Choroid plexus epithelial cell (primary cell): Measurements from ENCODE around the gene APC2.

Experiments
- DNase-seq: peaks from one replicate; pipeline ENCODE4 v3.0.0-alpha.2; 2010; ENCODE audit warnings: low read depth
- H3K4me3 ChIP-seq: 2 replicates; pipeline ENCODE4 v1.5.1; 2011; ENCODE audit warnings: low read depth, mild to moderate bottlenecking, control low read depth, low read length, moderate library complexity
- TF ChIP-seq, protein P1 (sequence below): conservative IDR thresholded peaks from 2 replicates; pipeline ENCODE4 v1.5.1; 2011; ENCODE audit warnings: low read depth, mild to moderate bottlenecking, control low read depth, inconsistent platforms, low read length, moderate library complexity

Gene APC2

DNA sequence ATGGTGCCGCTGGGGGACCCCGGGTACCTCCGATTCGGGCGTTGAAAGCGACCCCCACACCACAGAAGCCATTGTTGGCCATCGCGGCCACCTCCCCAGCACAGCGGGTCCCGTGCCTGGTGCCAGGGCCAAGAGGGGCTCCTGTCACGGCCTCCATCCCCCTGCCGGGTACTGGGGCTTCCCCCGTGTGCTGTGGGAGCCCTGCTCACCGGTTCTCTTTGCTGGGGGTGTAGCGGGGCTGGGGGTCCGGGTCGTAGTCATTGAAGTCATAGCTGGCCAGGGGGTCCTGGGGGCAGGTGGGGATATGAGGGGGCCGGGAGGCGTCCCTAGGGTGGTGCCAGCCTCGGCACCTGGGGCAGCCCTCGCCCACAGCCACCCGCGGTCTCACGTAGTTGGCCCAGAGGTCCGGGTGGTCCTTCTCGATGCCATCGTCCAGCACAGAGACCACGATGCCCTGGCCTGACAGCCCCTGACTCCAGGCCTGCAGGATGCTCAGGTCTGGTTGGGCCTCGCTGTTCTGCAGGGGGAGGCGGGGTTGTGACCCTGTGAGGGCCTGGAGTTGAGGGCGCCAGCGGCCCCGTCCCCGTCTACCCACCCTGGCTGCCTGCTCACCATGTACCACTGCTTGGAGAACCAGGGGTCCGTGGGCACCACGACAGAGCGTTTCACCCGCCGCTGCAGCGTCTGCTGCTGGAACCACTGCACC is 37.8 kb downstream of the APC2 start:
- H3K4me3 ChIP-seq = no peak overlapping the region
- DNase-seq = no peak
- TF ChIP-seq, protein P1, sequence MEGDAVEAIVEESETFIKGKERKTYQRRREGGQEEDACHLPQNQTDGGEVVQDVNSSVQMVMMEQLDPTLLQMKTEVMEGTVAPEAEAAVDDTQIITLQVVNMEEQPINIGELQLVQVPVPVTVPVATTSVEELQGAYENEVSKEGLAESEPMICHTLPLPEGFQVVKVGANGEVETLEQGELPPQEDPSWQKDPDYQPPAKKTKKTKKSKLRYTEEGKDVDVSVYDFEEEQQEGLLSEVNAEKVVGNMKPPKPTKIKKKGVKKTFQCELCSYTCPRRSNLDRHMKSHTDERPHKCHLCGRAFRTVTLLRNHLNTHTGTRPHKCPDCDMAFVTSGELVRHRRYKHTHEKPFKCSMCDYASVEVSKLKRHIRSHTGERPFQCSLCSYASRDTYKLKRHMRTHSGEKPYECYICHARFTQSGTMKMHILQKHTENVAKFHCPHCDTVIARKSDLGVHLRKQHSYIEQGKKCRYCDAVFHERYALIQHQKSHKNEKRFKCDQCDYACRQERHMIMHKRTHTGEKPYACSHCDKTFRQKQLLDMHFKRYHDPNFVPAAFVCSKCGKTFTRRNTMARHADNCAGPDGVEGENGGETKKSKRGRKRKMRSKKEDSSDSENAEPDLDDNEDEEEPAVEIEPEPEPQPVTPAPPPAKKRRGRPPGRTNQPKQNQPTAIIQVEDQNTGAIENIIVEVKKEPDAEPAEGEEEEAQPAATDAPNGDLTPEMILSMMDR = no peak

DNA sequence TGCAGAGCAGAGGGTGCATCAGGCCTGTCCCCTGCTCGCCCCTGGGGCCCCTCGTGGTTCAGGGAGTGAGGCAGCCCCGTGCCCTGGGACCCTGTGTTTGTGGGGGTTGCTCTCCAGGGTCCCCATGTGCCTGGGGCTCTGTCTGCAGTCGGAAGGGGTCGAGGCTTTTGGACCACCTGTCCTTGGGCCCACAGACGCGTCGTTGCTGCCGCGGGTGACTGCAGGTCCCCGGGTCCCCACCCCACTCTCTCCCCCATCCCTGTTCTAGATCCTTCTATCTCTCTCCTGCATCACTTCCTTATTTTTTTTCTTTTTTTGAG is 38.3 kb downstream of the APC2 start:
- TF ChIP-seq, protein P1 = no peak
- H3K4me3 ChIP-seq = no peak overlapping the region
- DNase-seq = no peak

DNA sequence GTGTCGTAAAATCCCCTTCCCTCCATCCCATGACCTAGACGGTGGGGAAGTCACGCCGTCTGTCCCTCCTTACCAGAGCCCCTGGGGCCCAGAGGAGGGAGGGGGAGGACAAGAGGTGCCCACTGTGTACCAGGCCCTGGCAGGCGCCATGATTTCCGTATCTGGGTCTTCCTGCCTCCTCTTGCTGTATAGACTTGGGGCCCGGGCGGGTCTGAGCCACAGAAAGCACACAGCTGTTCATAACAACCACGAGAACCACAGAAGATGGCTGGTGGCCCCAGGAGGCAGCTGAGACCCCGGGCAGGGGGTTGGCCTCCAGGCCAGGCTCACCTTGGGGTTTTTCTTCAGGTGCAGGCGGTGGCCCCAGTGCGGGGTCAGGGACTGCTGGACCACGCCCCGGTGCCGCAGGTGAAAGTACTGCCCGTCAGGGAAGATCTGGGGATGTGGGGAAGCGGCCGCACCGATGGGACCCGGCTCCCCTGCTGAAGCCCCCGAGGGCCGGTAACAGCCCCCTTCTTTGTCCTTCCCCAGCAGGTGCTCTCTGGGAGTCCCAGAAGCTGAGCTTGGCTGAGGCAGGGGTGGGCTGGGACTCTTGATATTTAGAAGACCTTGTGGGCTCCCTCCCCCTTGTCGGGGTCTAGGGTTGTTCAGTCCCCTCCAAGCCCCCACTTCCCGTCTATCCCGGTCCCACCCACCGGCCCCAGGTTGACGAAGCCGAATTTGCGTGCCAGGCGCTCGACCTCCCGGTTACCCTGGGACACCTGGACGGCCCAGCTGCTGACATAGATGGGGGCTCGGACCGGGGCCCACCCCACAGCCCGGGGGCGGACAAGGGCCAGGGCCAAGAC is 39.8 kb downstream of the APC2 start:
- DNase-seq = no peak
- H3K4me3 ChIP-seq = peak overlapping the region; percentile 65
- TF ChIP-seq, protein P1 = no peak

DNA sequence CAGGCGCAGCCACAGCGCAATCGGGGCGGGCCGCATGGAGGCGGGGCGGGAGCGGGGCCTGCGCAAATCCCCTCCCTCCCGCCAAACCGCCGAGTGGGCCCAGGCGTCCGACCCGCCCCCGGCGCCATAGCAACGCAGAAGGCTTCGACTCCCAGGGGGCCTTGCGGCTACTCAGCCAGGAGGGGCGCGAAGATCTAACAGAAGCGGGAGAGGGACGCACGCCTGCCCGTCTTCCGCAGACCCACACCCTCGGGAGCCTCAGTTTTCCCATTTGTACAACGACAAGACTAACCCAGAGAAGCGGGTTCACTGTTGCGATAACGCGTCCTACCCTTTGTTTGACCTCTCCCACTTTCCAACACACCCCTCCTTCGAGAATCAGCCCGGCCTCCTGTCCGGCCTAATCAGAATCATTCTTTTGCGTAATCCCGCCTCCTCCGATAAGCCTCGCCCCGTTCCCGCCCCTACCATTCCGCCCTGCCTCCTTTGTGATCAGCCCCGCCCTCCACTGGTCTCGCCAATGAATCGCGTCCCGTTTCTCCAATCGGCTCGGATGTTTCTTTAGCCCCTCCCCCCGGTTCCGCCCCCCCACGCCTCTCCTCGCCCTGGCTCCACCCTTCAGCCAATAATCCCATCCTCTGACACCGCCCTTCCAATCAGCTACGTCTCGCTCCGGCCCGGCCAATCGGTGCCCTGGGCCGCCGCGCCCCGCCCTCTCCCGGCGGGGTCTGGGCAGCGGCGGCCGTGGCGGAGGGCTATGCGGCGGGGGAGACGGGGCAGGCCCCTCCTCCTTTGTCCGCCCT is 40.6 kb downstream of the APC2 start, which contains the start of gene PCSK4:
PCSK4 (minus strand) TSS at position 40 of the 803 bp plus-strand sequence; CDS start at position 36, 4 bp downstream.
- TF ChIP-seq, protein P1 = no peak
- peak within 1 kb of the TSS; percentile 65 for H3K4me3 ChIP-seq
- peak; percentile 99 for DNase-seq

DNA sequence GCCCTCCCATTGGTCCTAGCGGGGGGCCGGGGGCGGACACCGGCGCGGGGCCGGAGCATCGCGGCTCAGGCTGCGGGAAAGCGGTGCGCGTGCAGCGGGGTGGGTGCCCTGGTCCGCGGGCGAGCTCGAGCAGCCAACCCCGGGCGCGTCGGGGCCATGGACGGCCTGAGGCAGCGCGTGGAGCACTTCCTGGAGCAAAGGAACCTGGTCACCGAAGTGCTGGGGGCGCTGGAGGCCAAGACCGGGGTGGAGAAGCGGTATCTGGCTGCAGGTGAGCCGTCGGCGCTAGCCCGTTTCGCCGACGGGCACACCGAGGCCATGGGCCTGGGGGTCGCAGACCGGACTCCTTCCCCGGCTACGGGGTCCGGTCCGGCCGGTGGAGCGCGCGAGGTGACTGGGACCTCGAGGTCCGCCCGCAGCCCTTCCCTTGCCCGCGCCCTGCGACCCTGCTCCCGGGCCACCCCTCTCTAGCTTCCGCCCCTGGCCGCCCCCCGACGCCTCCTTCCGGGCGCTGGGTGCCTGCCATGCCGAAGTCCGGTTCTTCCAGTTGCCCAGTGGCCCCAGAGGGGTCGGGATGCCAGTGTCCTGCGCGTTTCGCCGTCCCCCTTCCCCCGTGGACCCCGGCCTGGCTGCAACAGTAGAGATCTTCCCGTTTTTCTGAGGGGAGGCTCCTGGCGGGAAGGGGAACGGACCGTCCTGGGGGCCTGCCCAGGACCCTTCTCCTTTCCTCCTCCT is 41.4 kb downstream of the APC2 start, which contains the start of gene REEP6:
REEP6 (plus strand) TSS at position 68 of the 735 bp plus-strand sequence; CDS start at position 157, 89 bp downstream.
- TF ChIP-seq, protein P1 = no peak
- peak within 1 kb of the TSS; percentile 65 for H3K4me3 ChIP-seq

DNA sequence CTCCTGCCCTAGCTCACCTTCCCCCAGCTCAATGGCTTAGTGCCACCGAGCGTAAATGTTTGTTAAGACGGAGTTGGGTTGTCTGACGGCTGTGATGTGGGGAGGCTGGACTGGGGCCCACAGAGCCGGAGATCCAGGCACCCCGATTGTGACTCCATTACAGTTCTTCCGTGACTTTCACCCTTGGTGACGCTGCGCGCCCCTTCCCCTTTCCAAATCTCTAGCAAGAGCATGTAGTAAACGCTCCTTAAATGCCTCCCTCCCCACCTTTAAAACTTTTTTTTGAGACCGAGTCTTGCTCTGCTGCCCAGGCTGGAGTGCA is 41.9 kb downstream of the APC2 start:
- H3K4me3 ChIP-seq = no peak overlapping the region
- TF ChIP-seq, protein P1 = no peak
- DNase-seq = no peak

More for the DNA sequence above, 41.4 kb downstream of the APC2 start, which contains the start of gene REEP6:
- no peak for DNase-seq
